Loucy (cell line): ENCODE results near the gene BEST1.

Experiments
- CTCF ChIP-seq: fragments of 200-600 bp; sonication (generic); conservative IDR thresholded peaks from 2 replicates; pipeline ENCODE4 v1.5.1; 2014; ENCODE audit warnings: mild to moderate bottlenecking, antibody characterized with exemption, low read length
- EZH2phosphoT487 ChIP-seq: fragments of 200-600 bp; IDR thresholded peaks from 2 replicates; pipeline ENCODE4 v1.6.1; 2018; ENCODE audit warnings: antibody characterized with exemption, mild to moderate bottlenecking, moderate library complexity, borderline replicate concordance

- TF ChIP-seq CTCF: no peak
- TF ChIP-seq EZH2phosphoT487: no peak
Observed at GRCh38 chr11:61902313-61902712, 47.8 kb upstream of the BEST1 start.
